OCI-LY3 (cell line): ENCODE measurements around the gene PDE9A.

ENCODE experiments used
- H2AFZ ChIP-seq: fragments of 200-600, 300-600 bp; shearing (Covaris generic); 2 replicates; pipeline ENCODE4 v1.6.0; 2014; ENCODE audit warnings: antibody characterized with exemption, low read depth, low read length
- H3K27ac ChIP-seq: fragments of 200-600, 300-600 bp; sonication (generic); 2 replicates; pipeline ENCODE4 v1.5.1; 2014; ENCODE audit warnings: mild to moderate bottlenecking, low read length, moderate library complexity, mixed read lengths
- H3K27me3 ChIP-seq: fragments of 200-600, 300-600 bp; sonication (generic); 2 replicates; pipeline ENCODE4 v1.6.1; 2014; ENCODE audit warnings: low read depth, low read length, mixed read lengths
- H3K36me3 ChIP-seq: fragments of 200-600, 300-600 bp; sonication (generic); replicated peaks from 2 replicates; pipeline ENCODE3; 2014; ENCODE audit warnings: low read depth, low read length, mixed read lengths
- H3K4me1 ChIP-seq: fragments of 300-600, 200-600 bp; sonication (generic); 2 replicates; pipeline ENCODE4 v1.6.1; 2014; ENCODE audit warnings: low read length, mixed read lengths
- H3K4me2 ChIP-seq: fragments of 200-600, 300-600 bp; sonication (generic); 2 replicates; pipeline ENCODE4 v1.6.1; 2014; ENCODE audit warnings: low read length, mixed read lengths
- H3K4me3 ChIP-seq: fragments of 300-600, 200-600 bp; sonication (generic); 2 replicates; pipeline ENCODE4 v1.5.1; 2014; ENCODE audit warnings: antibody characterized with exemption, mild to moderate bottlenecking, low read length, moderate library complexity
- H3K79me2 ChIP-seq: fragments of 300-600, 200-600 bp; shearing (Covaris generic); 2 replicates; pipeline ENCODE4 v1.6.1; 2014; ENCODE audit warnings: mild to moderate bottlenecking, low read length, mixed read lengths
- H3K9ac ChIP-seq: fragments of 300-600, 200-600 bp; shearing (Covaris generic); 2 replicates; pipeline ENCODE4 v1.6.0; 2014; ENCODE audit warnings: mild to moderate bottlenecking, low read length, moderate library complexity
- H3K9me3 ChIP-seq: fragments of 200-600, 300-600 bp; shearing (Covaris generic); 2 replicates; pipeline ENCODE4 v1.6.1; 2014; ENCODE audit warnings: low read length, mixed read lengths; ENCODE audit not compliant: insufficient read depth
- H4K20me1 ChIP-seq: fragments of 200-600, 300-600 bp; sonication (generic); 2 replicates; pipeline ENCODE4 v1.6.1; 2016; ENCODE audit warnings: low read length, mixed read lengths; ENCODE audit not compliant: insufficient read depth
- CTCF ChIP-seq: fragments of 200-600, 300-600 bp; sonication (generic); IDR thresholded peaks from 2 replicates; pipeline ENCODE4 v1.5.1; 2014; ENCODE audit warnings: antibody characterized with exemption, low read length, low read depth
- EZH2phosphoT487 ChIP-seq: fragments of 200-600 bp; shearing (Covaris generic); IDR thresholded peaks from 2 replicates; pipeline ENCODE4 v1.6.1; 2018; ENCODE audit warnings: antibody characterized with exemption, mixed run types, low read depth

Gene PDE9A

GRCh38 chr21:42736646-42737350 is 83.4 kb downstream of the PDE9A start:
- no peaks in the 10 kb centered on the region for H4K20me1 ChIP-seq
- no peak overlapping the region for H2AFZ ChIP-seq
- H3K36me3 ChIP-seq: no peaks in the 10 kb centered on the region
- no peaks in the 10 kb centered on the region for H3K4me1 ChIP-seq
- no peaks in the 10 kb centered on the region for H3K27me3 ChIP-seq
- H3K4me2 ChIP-seq: no peak overlapping the region
- no peak overlapping the region for H3K27ac ChIP-seq
- no peak for TF ChIP-seq EZH2phosphoT487
- no peak for TF ChIP-seq CTCF
- no peak overlapping the region for H3K9ac ChIP-seq
- no peaks in the 10 kb centered on the region for H3K9me3 ChIP-seq
- no peaks in the 10 kb centered on the region for H3K79me2 ChIP-seq
- no peak overlapping the region for H3K4me3 ChIP-seq

GRCh38 chr21:42737951-42738590 is 84.7 kb downstream of the PDE9A start:
- H3K4me2 ChIP-seq: no peak overlapping the region
- TF ChIP-seq EZH2phosphoT487 (no peak), CTCF (no peak)
- no peaks in the 10 kb centered on the region for H3K79me2 ChIP-seq
- no peak overlapping the region for H2AFZ ChIP-seq
- H3K9ac ChIP-seq: no peak overlapping the region
- no peak overlapping the region for H3K4me3 ChIP-seq
- H3K9me3 ChIP-seq: no peaks in the 10 kb centered on the region
- H3K27ac ChIP-seq: no peak overlapping the region
- no peaks in the 10 kb centered on the region for H3K4me1 ChIP-seq
- H3K27me3 ChIP-seq: no peaks in the 10 kb centered on the region
- no peaks in the 10 kb centered on the region for H4K20me1 ChIP-seq
- no peaks in the 10 kb centered on the region for H3K36me3 ChIP-seq

- Histone ChIP-seq H4K20me1 (no peaks in the 10 kb centered on the region), H3K27ac (no peak overlapping the region), H3K79me2 (no peaks in the 10 kb centered on the region), H3K36me3 (no peaks in the 10 kb centered on the region), H3K9me3 (no peaks in the 10 kb centered on the region), H3K4me1 (no peaks in the 10 kb centered on the region), H3K27me3 (no peaks in the 10 kb centered on the region), H3K4me2 (no peak overlapping the region), H2AFZ (no peak overlapping the region), H3K4me3 (no peak overlapping the region), H3K9ac (no peak overlapping the region)
- TF ChIP-seq CTCF (no peak), EZH2phosphoT487 (no peak)
These were observed 85.9 kb downstream of the PDE9A start for GRCh38 chr21:42739061-42739931.

- no peaks in the 10 kb centered on the region for H3K27me3 ChIP-seq
- no peak for TF ChIP-seq CTCF
- no peaks in the 10 kb centered on the region for H3K4me1 ChIP-seq
- no peak overlapping the region for H3K4me3 ChIP-seq
- H3K9ac ChIP-seq: no peak overlapping the region
- H4K20me1 ChIP-seq: no peaks in the 10 kb centered on the region
- no peak overlapping the region for H3K4me2 ChIP-seq
- no peaks in the 10 kb centered on the region for H3K36me3 ChIP-seq
- no peaks in the 10 kb centered on the region for H3K9me3 ChIP-seq
- no peak overlapping the region for H3K27ac ChIP-seq
- no peaks in the 10 kb centered on the region for H3K79me2 ChIP-seq
- H2AFZ ChIP-seq: no peak overlapping the region
These were observed 87.0 kb downstream of the PDE9A start for GRCh38 chr21:42740405-42740909.
